ENCODE results near the gene SLC16A4.

DNA sequence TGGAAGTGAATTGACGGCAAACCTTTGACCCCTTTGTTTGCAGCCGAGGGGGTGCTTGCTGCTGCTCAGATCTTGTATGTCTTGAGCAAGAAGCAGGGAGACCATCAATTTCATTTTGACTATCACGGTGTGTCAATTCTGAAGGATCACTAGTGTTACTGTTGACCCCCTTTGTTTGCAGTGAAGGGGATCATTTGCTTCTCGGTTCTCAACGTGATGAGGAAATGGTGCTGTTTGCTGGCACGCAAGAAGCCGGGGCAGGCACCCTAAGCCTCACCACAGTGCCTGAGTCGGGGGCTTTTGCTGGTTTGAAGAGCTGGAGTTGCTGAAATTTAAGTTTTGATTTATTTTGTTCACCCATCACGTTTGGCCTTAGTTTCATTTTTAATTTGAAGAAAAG, 44.1 kb downstream of the SLC16A4 start:
- TF ChIP-seq, protein P1, sequence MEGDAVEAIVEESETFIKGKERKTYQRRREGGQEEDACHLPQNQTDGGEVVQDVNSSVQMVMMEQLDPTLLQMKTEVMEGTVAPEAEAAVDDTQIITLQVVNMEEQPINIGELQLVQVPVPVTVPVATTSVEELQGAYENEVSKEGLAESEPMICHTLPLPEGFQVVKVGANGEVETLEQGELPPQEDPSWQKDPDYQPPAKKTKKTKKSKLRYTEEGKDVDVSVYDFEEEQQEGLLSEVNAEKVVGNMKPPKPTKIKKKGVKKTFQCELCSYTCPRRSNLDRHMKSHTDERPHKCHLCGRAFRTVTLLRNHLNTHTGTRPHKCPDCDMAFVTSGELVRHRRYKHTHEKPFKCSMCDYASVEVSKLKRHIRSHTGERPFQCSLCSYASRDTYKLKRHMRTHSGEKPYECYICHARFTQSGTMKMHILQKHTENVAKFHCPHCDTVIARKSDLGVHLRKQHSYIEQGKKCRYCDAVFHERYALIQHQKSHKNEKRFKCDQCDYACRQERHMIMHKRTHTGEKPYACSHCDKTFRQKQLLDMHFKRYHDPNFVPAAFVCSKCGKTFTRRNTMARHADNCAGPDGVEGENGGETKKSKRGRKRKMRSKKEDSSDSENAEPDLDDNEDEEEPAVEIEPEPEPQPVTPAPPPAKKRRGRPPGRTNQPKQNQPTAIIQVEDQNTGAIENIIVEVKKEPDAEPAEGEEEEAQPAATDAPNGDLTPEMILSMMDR (IDR thresholded peaks at IDR 0.05), result no peak
- no peak for TF ChIP-seq POLR2A (IDR thresholded peaks at IDR 0.05)
- TF ChIP-seq EP300 (IDR thresholded peaks at IDR 0.05), result no peak

All from tibial nerve (tissue), 4 donors.